Measurements from ENCODE around the gene PDK3. TPM values are rescaled to one million over a fixed set of nuclear protein-coding genes. Genes with fewer than 3 reads are reported as not detected.

Gene PDK3
- total RNA-seq, 1 experiment from 2014 or later = 9.6 TPM

DNA sequence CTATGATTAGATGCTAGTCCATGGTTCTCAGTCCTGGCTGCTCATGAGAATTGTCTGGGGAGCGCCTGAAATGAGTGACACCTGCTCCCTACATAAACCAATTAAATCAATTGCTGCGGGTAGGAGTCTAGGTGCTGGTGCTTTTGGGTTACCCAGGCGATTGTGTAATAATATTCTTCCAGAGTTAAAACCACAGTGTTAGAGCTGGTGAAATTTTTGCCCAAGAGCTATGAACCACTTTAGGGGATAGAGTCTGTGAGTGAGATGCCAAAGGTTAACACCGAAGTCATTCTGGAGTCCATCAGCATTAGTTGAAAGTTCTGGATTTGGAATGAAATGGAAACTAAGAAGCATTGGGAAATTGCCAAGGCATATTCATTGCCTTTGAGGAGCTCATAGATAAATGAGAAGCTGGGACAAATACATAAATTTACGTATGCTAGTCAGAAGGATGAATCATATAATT, 15.3 kb downstream of the PDK3 start:
- no peak overlapping the region for H3K27ac ChIP-seq (ENCODE audit: low read depth, low read length)
- DNase-seq (ENCODE audit: low read depth, low spot score) (no peak), ATAC-seq (no peak)
- no peak overlapping the region for H3K9ac ChIP-seq (ENCODE audit: low read length)
- TF ChIP-seq, protein P1, sequence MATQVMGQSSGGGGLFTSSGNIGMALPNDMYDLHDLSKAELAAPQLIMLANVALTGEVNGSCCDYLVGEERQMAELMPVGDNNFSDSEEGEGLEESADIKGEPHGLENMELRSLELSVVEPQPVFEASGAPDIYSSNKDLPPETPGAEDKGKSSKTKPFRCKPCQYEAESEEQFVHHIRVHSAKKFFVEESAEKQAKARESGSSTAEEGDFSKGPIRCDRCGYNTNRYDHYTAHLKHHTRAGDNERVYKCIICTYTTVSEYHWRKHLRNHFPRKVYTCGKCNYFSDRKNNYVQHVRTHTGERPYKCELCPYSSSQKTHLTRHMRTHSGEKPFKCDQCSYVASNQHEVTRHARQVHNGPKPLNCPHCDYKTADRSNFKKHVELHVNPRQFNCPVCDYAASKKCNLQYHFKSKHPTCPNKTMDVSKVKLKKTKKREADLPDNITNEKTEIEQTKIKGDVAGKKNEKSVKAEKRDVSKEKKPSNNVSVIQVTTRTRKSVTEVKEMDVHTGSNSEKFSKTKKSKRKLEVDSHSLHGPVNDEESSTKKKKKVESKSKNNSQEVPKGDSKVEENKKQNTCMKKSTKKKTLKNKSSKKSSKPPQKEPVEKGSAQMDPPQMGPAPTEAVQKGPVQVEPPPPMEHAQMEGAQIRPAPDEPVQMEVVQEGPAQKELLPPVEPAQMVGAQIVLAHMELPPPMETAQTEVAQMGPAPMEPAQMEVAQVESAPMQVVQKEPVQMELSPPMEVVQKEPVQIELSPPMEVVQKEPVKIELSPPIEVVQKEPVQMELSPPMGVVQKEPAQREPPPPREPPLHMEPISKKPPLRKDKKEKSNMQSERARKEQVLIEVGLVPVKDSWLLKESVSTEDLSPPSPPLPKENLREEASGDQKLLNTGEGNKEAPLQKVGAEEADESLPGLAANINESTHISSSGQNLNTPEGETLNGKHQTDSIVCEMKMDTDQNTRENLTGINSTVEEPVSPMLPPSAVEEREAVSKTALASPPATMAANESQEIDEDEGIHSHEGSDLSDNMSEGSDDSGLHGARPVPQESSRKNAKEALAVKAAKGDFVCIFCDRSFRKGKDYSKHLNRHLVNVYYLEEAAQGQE (IDR thresholded peaks at IDR 0.05; ENCODE audit: low read depth) = no peak
- TF ChIP-seq SIN3A (IDR thresholded peaks at IDR 0.05; ENCODE audit: low read depth) = no peak
- TF ChIP-seq EZH2 (IDR thresholded peaks at IDR 0.05) = no peak
- no peak for TF ChIP-seq TCF7L2 (IDR thresholded peaks at IDR 0.05; ENCODE audit: borderline replicate concordance, extremely low read depth, insufficient read depth, insufficient read length)
- no peak for TF ChIP-seq POLR2AphosphoS5 (IDR thresholded peaks at IDR 0.05; ENCODE audit: low read depth, low read length)
- TF ChIP-seq CBX3 (IDR thresholded peaks at IDR 0.05; ENCODE audit: low read depth) = no peak
- TF ChIP-seq POLR2A (IDR thresholded peaks at IDR 0.05; ENCODE audit: borderline replicate concordance, extremely low read depth, insufficient read depth, insufficient read length) = no peak
- TF ChIP-seq YY1 (IDR thresholded peaks at IDR 0.05; ENCODE audit: extremely low read depth, insufficient replicate concordance, low read depth, low read length) = no peak
- TF ChIP-seq, protein P2, sequence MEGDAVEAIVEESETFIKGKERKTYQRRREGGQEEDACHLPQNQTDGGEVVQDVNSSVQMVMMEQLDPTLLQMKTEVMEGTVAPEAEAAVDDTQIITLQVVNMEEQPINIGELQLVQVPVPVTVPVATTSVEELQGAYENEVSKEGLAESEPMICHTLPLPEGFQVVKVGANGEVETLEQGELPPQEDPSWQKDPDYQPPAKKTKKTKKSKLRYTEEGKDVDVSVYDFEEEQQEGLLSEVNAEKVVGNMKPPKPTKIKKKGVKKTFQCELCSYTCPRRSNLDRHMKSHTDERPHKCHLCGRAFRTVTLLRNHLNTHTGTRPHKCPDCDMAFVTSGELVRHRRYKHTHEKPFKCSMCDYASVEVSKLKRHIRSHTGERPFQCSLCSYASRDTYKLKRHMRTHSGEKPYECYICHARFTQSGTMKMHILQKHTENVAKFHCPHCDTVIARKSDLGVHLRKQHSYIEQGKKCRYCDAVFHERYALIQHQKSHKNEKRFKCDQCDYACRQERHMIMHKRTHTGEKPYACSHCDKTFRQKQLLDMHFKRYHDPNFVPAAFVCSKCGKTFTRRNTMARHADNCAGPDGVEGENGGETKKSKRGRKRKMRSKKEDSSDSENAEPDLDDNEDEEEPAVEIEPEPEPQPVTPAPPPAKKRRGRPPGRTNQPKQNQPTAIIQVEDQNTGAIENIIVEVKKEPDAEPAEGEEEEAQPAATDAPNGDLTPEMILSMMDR (IDR thresholded peaks at IDR 0.05 in 2 of 3, conservative IDR thresholded peaks at IDR 0.05 in 1 of 3; ENCODE audit: borderline replicate concordance in 1 of 3, insufficient read depth in 1 of 3, low read depth in 2 of 3, low read length in 2 of 3) = no peak
- no peak for TF ChIP-seq FOSL1 (IDR thresholded peaks at IDR 0.05; ENCODE audit: low read depth)
- no peak for TF ChIP-seq JUND (IDR thresholded peaks at IDR 0.05)
- TF ChIP-seq, protein P3, sequence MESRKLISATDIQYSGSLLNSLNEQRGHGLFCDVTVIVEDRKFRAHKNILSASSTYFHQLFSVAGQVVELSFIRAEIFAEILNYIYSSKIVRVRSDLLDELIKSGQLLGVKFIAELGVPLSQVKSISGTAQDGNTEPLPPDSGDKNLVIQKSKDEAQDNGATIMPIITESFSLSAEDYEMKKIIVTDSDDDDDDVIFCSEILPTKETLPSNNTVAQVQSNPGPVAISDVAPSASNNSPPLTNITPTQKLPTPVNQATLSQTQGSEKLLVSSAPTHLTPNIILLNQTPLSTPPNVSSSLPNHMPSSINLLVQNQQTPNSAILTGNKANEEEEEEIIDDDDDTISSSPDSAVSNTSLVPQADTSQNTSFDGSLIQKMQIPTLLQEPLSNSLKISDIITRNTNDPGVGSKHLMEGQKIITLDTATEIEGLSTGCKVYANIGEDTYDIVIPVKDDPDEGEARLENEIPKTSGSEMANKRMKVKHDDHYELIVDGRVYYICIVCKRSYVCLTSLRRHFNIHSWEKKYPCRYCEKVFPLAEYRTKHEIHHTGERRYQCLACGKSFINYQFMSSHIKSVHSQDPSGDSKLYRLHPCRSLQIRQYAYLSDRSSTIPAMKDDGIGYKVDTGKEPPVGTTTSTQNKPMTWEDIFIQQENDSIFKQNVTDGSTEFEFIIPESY (IDR thresholded peaks at IDR 0.05; ENCODE audit: extremely low read depth, insufficient replicate concordance, low read length) = no peak
- no peak for TF ChIP-seq ZFX (IDR thresholded peaks at IDR 0.05)
- no peak for TF ChIP-seq SRF (IDR thresholded peaks at IDR 0.05; ENCODE audit: low read depth)
- TF ChIP-seq SP1 (IDR thresholded peaks at IDR 0.05; ENCODE audit: low read depth) = no peak
- TF ChIP-seq, protein P4, sequence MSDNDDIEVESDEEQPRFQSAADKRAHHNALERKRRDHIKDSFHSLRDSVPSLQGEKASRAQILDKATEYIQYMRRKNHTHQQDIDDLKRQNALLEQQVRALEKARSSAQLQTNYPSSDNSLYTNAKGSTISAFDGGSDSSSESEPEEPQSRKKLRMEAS (IDR thresholded peaks at IDR 0.05) = no peak
- no peak for TF ChIP-seq EGR1 (IDR thresholded peaks at IDR 0.05; ENCODE audit: low read depth)
- no peak for TF ChIP-seq ZNF274 (IDR thresholded peaks at IDR 0.05; ENCODE audit: low read depth, low read length)
- no peak for TF ChIP-seq RAD21 (IDR thresholded peaks at IDR 0.05; ENCODE audit: low read depth)
- TF ChIP-seq, protein P5, sequence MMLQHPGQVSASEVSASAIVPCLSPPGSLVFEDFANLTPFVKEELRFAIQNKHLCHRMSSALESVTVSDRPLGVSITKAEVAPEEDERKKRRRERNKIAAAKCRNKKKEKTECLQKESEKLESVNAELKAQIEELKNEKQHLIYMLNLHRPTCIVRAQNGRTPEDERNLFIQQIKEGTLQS (IDR thresholded peaks at IDR 0.05) = no peak
- ChIA-PET CTCF (no interaction called here), POLR2A (no interaction called here), RAD21 (ENCODE audit: low non-redundant PET in 1 of 2, low total read pairs in 2 of 2, uncharacterized antibody in 2 of 2, unreplicated experiment in 2 of 2) (no interaction called here)
- H3K27me3 ChIP-seq (ENCODE audit: insufficient read depth, low read length) = no peaks in the 10 kb centered on the region
- H3K4me3 ChIP-seq (replicated peaks in 1 of 2; ENCODE audit: low read depth in 1 of 2, low read length in 2 of 2) = no peak overlapping the region
- no peaks in the 10 kb centered on the region for H3K36me3 ChIP-seq (ENCODE audit: control insufficient read depth in 1 of 2, insufficient read depth in 2 of 2, low read length in 2 of 2)
- no peak overlapping the region for H3K4me2 ChIP-seq (ENCODE audit: low read length)
- no peaks in the 10 kb centered on the region for H3K79me2 ChIP-seq (ENCODE audit: insufficient read depth, low read length)
- no peaks in the 10 kb centered on the region for H4K20me1 ChIP-seq (ENCODE audit: insufficient read depth)
- intact Hi-C loops (cut with micrococcal nuclease) = no loop called here
- no peaks in the 10 kb centered on the region for H3K9me2 ChIP-seq (ENCODE audit: insufficient read depth)
- no TSS peak for BruUV-seq (replicated peaks)
- no peak overlapping the region for H2AFZ ChIP-seq (ENCODE audit: low read depth, low read length, poor library complexity, severe bottlenecking)
- H3K9me3 ChIP-seq (ENCODE audit: control insufficient read depth in 1 of 2, insufficient read depth in 1 of 2, low read depth in 1 of 2, low read length in 2 of 2) = no peaks in the 10 kb centered on the region
- H3K4me1 ChIP-seq (ENCODE audit: control insufficient read depth in 1 of 2, insufficient read depth in 2 of 2, low read length in 2 of 2) = no peaks in the 10 kb centered on the region

Data from HCT116 (cell line).